OCI-LY3 (cell line): ENCODE results near the gene SFXN5.
A peak's percentile ranks its signal among the peaks of the same experiment; 100 is the strongest.

ENCODE experiments used
- H2AFZ ChIP-seq: fragments of 200-600, 300-600 bp; shearing (Covaris generic); 2 replicates; pipeline ENCODE4 v1.6.0; 2014; ENCODE audit warnings: antibody characterized with exemption, low read depth, low read length
- H3K27ac ChIP-seq: fragments of 200-600, 300-600 bp; sonication (generic); 2 replicates; pipeline ENCODE4 v1.5.1; 2014; ENCODE audit warnings: mild to moderate bottlenecking, low read length, moderate library complexity, mixed read lengths
- H3K27me3 ChIP-seq: fragments of 200-600, 300-600 bp; sonication (generic); 2 replicates; pipeline ENCODE4 v1.6.1; 2014; ENCODE audit warnings: low read depth, low read length, mixed read lengths
- H3K36me3 ChIP-seq: fragments of 200-600, 300-600 bp; sonication (generic); replicated peaks from 2 replicates; pipeline ENCODE3; 2014; ENCODE audit warnings: low read depth, low read length, mixed read lengths
- H3K4me1 ChIP-seq: fragments of 300-600, 200-600 bp; sonication (generic); 2 replicates; pipeline ENCODE4 v1.6.1; 2014; ENCODE audit warnings: low read length, mixed read lengths
- H3K4me2 ChIP-seq: fragments of 200-600, 300-600 bp; sonication (generic); 2 replicates; pipeline ENCODE4 v1.6.1; 2014; ENCODE audit warnings: low read length, mixed read lengths
- H3K4me3 ChIP-seq: fragments of 300-600, 200-600 bp; sonication (generic); 2 replicates; pipeline ENCODE4 v1.5.1; 2014; ENCODE audit warnings: antibody characterized with exemption, mild to moderate bottlenecking, low read length, moderate library complexity
- H3K79me2 ChIP-seq: fragments of 300-600, 200-600 bp; shearing (Covaris generic); 2 replicates; pipeline ENCODE4 v1.6.1; 2014; ENCODE audit warnings: mild to moderate bottlenecking, low read length, mixed read lengths
- H3K9ac ChIP-seq: fragments of 300-600, 200-600 bp; shearing (Covaris generic); 2 replicates; pipeline ENCODE4 v1.6.0; 2014; ENCODE audit warnings: mild to moderate bottlenecking, low read length, moderate library complexity
- H3K9me3 ChIP-seq: fragments of 200-600, 300-600 bp; shearing (Covaris generic); 2 replicates; pipeline ENCODE4 v1.6.1; 2014; ENCODE audit warnings: low read length, mixed read lengths; ENCODE audit not compliant: insufficient read depth
- H4K20me1 ChIP-seq: fragments of 200-600, 300-600 bp; sonication (generic); 2 replicates; pipeline ENCODE4 v1.6.1; 2016; ENCODE audit warnings: low read length, mixed read lengths; ENCODE audit not compliant: insufficient read depth
- CTCF ChIP-seq: fragments of 200-600, 300-600 bp; sonication (generic); IDR thresholded peaks from 2 replicates; pipeline ENCODE4 v1.5.1; 2014; ENCODE audit warnings: antibody characterized with exemption, low read length, low read depth
- EZH2phosphoT487 ChIP-seq: fragments of 200-600 bp; shearing (Covaris generic); IDR thresholded peaks from 2 replicates; pipeline ENCODE4 v1.6.1; 2018; ENCODE audit warnings: antibody characterized with exemption, mixed run types, low read depth

The SFXN5 gene

DNA sequence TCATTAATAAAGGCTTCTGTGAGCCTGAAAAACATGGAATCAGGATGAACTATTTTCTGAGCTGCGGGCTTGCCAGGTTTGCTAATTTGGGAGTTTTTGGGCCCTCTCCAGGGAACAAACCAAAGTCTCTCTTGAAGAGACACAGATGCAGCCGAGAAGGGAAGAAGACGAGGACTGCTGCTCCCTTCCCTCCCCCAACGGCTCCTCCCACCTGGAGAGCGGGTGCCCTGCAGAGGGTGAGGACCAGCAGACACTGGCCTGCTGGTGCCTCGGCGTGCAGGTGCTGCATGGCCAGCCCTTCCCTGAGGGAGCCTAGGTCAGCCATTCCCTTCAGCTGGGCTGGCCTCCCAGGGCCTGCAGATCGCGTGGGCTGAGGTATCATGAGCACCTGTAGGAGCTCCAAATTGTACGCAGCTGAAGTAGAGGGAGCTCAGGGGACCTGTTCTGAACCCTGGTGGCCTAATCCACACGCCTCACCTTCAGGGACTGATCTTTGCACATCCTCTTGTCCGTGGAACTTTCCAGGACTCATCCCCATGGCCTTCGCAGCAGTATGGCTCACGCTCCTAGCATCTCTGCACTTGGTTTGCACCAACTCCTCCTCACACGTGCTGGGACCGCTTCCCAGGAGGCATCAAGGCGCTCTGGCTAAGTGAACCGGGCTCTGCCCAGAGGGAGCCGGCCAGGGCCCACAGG is 134.7 kb downstream of the SFXN5 start:
- Histone ChIP-seq H3K9me3 (no peaks in the 10 kb centered on the region), H3K9ac (no peak overlapping the region), H3K27me3 (no peaks in the 10 kb centered on the region), H3K4me3 (no peak overlapping the region), H4K20me1 (no peaks in the 10 kb centered on the region), H3K36me3 (no peaks in the 10 kb centered on the region), H3K27ac (no peak overlapping the region), H2AFZ (no peak overlapping the region), H3K79me2 (no peaks in the 10 kb centered on the region), H3K4me1 (peaks cover 30% of the 10 kb centered on the region), H3K4me2 (no peak overlapping the region)
- TF ChIP-seq EZH2phosphoT487, result no peak
- no peak for TF ChIP-seq CTCF

- H3K4me1 ChIP-seq, result peaks cover 42% of the 10 kb centered on the region
- H3K27me3 ChIP-seq, result no peaks in the 10 kb centered on the region
- TF ChIP-seq EZH2phosphoT487 (no peak), CTCF (no peak)
- no peak overlapping the region for H3K4me3 ChIP-seq
- no peaks in the 10 kb centered on the region for H3K79me2 ChIP-seq
- no peak overlapping the region for H3K9ac ChIP-seq
- no peaks in the 10 kb centered on the region for H4K20me1 ChIP-seq
- H3K4me2 ChIP-seq, result no peak overlapping the region
- H2AFZ ChIP-seq, result no peak overlapping the region
- no peaks in the 10 kb centered on the region for H3K36me3 ChIP-seq
- H3K9me3 ChIP-seq, result no peaks in the 10 kb centered on the region
- no peak overlapping the region for H3K27ac ChIP-seq
Observed at GRCh38 chr2:72935611-72935957, 135.9 kb downstream of the SFXN5 start.

- Histone ChIP-seq H3K9ac (no peak overlapping the region), H3K27me3 (no peaks in the 10 kb centered on the region), H3K4me1 (peaks cover 48% of the 10 kb centered on the region), H3K4me2 (no peak overlapping the region), H3K4me3 (no peak overlapping the region), H4K20me1 (no peaks in the 10 kb centered on the region), H3K79me2 (no peaks in the 10 kb centered on the region), H3K36me3 (no peaks in the 10 kb centered on the region), H2AFZ (peak overlapping the region; percentile 26), H3K9me3 (no peaks in the 10 kb centered on the region), H3K27ac (no peak overlapping the region)
- no peak for TF ChIP-seq EZH2phosphoT487
- TF ChIP-seq CTCF, result peak; percentile 65
Observed at GRCh38 chr2:72934683-72935610, 136.6 kb downstream of the SFXN5 start.

DNA sequence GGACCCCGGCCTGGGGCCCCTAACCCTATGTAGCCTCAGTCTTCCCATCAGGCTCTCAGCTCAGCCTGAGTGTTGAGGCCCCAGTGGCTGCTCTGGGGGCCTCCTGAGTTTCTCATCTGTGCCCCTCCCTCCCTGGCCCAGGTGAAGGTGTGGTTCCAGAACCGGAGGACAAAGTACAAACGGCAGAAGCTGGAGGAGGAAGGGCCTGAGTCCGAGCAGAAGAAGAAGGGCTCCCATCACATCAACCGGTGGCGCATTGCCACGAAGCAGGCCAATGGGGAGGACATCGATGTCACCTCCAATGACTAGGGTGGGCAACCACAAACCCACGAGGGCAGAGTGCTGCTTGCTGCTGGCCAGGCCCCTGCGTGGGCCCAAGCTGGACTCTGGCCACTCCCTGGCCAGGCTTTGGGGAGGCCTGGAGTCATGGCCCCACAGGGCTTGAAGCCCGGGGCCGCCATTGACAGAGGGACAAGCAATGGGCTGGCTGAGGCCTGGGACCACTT is 137.8 kb downstream of the SFXN5 start:
- Histone ChIP-seq H3K4me3 (no peak overlapping the region), H3K9ac (no peak overlapping the region), H3K27me3 (no peaks in the 10 kb centered on the region), H3K27ac (no peak overlapping the region), H3K79me2 (no peaks in the 10 kb centered on the region), H4K20me1 (no peaks in the 10 kb centered on the region), H3K36me3 (no peaks in the 10 kb centered on the region), H3K4me1 (peaks cover 53% of the 10 kb centered on the region), H2AFZ (no peak overlapping the region), H3K9me3 (no peaks in the 10 kb centered on the region), H3K4me2 (no peak overlapping the region)
- TF ChIP-seq EZH2phosphoT487, result no peak
- no peak for TF ChIP-seq CTCF
